Stimulated activated CD8-positive, alpha-beta memory T cell treated with anti-CD3 and anti-CD28 coated beads, Interleukin-7, amount 100 ng/mL, for 1 hour (primary cell): Measurements from ENCODE around the gene OPHN1.
"Not testable (repeated sequence)": the region's sequence is repeated elsewhere in the genome, so short reads cannot be mapped to it uniquely, and the experiment has no call there.

Source experiments
- DNase-seq, 2 donors: peaks; one replicate each; pipeline ENCODE4 v3.0.0-alpha.2; 2020; ENCODE audit warnings: low read depth in 2 of 2

The OPHN1 gene

DNA sequence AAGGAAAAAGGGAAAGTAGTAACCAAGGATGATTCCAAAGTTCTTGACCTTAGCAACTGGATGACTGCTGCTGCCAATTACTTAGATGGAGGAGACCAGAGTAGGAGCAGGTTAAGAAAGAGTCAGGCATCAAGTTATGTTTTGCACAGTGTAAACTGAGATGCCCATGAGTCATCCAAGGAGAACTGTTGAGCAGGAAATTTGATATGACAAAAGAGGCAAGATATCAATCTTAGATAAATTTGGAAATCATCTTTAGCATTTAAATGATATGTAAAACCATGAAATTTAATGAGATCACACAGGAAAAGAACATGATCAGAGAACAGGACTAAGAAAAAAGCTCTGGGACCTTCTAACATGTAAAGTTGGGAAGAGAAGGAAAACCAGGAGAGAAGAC, 361.3 kb downstream of the OPHN1 start:
- DNase-seq = no peak

DNA sequence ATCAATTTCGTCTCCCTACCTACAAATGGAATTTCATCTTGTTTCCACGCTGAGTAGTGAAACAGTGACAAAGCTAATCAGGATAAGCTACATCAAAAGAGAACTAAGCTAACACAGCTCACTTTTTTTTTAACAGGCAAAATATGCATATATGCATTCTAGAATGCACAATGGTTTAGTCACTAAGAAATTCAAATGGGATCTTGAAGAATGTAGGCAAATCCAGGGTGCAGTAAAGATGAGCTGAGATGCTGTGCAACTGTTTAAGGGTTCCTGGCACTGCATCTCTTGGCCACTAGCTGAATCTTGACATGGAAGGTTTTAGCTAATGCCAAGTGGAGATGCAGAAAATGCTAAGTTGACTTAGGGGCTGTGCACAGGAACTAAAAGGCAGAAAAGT, 363.2 kb downstream of the OPHN1 start:
- not testable (repeated sequence) for DNase-seq

DNA sequence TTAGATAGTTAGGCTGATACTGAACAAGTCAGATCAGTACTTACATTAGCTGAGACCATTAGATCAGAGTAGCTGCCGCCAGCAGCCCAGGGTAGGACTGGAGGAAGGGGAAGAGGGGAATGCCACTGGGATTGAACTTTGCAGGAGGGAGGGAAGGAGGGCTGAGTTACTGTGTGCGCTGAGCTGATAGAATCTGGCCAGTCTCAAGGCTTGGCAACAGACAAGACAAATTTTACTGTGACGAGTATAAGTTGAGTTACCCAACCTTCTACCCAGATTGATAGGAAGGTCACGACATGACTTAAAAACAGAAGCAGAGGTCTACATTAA, 372.1 kb downstream of the OPHN1 start:
- no peak for DNase-seq

DNA sequence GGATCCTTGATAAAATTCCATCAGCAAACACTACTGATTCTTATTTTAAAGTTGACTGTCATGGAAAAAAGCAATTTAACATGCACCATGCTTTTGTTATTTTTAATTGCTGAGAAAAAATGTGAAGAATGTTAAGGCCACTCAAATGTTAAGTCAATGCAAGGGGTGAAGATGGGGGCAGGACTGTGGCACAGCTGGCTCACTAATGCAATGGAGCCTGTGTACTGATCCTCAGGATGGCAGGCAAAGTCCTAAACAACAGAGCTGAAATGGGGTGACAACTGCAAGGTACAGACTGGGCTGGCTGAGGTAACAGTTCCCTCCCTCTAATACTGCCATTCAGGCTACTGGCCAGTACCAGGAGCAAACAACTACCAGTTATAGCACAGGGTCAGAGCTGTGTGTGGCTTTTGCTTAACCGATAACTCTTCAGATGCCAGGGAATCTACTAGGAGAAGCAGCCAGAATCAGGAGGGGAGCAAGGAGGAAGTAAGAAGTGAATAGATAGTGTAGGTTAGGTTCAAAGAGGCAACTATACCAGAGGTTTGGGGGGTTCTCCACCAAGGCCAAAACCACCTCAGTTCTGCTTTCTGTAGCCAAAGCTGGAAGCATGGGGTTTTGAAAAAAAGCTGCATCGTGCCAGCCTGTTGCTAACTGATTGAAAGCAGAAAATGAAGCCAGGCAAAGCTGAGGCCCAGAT, 372.6 kb downstream of the OPHN1 start:
- no peak for DNase-seq

DNA sequence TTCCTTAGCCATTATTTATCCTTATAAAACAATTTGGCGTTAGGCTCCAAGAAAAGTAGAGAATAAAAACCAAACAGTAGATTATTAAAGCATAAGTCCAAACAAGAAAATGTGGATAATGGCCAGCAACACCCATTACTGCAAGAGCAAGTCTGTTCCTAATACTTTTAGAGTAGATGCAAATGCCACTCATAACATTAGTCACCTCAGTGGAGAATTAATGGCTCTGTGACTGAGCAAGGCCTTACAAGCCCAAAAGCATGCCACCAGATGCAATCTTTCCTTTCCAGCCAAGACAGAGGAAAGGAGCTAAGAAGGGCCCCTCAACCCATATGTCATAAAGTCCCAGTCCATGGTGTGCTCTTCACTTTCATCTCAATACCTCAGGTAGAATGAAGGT, 373.8 kb downstream of the OPHN1 start:
- no peak for DNase-seq

DNA sequence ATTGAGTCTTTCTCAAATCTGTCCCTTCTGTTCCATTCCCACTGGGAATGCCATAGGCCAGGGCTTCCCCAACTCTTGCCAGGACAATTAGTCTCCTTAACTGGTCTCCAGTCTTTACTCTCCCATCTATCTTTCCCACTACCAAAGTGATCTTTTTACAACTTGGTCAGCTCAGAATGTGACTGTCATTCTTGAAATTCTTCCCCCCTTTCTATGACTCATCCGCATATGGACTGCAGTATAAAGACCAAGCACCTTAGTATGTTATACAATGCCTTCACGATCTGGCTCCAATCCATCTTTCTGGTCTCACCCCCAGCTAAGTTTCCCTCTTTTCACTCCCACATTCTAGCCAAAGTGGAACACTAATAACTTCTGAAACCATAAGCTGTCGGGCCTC, 383.8 kb downstream of the OPHN1 start:
- DNase-seq = no peak

DNA sequence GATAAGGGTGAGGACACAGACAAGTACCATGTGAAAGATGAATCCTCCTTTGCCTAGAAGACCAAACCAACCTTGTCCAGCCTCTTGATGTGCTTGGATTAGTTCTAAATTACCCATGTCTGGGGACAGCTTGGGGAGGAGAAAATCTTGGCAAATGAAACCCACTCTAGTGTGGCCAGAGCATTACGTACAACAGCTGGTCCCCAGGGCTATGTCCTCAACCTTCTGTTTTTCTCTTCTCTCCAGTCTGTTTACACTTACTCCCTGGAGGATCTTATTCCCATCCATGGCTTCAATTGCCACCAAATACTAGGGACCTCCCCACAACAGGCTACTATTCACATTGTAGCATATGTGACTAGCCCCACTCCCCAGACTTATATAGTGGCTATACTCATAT, 384.5 kb downstream of the OPHN1 start:
- no peak for DNase-seq

DNA sequence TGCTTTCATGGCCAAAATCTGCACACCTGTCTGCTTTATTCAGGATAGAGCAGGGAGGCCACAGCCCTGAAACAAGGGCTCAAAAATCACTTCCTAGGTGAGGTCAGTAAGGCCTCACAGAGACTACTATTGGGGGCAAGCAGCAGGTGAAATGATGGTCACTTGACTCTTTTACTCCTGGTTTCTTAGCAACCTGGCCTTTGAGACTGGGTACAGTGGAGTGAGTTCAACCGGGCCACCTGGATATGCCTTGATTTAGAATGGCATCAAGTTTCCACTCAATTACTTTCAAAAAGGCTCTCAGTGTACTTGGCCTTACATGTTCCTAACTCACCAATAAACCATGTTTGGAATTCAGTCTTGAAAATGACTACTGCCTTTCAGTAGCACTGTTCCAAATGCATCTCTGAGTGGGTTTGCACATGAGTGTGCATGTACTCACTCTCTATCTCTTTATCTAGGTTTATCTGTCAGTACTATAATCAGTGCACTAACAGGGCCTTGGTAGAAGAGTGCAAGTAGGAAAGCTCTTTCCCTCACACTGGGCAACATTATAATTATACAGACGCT, 388.2 kb downstream of the OPHN1 start:
- no peak for DNase-seq

DNA sequence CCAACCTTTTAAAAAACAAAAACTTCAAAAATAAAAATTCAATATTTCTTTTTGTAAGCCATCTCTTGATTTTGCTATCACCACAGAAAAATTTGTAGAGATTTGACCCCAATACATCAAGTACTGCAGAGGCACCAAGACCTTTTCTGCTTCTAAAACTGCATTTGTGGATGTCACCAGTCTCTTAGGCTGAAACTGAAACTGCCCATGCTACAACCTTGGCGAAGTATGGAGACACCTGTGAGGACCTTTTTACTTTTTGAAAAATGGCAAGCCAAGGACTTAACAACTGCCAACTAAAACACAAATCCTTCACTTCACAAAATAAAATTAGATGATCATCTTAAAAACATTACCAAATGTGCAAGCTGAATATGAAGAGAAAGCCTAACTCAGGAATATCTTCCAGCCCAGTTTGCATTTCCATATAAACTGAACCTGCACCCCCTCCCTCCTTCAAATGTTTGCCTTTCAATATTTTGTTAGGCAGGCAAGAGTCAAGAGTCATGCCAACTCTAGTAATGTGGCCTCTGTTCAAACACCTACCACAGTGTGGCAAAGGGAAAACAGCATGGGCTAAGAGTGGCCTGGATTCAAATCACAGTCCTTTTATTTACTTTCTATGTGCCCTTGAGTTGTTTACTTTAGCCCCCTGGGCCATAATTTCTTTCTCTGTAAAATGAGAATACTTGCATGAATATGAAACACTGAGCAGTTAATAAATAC, 389.4 kb downstream of the OPHN1 start:
- DNase-seq = no peak

DNA sequence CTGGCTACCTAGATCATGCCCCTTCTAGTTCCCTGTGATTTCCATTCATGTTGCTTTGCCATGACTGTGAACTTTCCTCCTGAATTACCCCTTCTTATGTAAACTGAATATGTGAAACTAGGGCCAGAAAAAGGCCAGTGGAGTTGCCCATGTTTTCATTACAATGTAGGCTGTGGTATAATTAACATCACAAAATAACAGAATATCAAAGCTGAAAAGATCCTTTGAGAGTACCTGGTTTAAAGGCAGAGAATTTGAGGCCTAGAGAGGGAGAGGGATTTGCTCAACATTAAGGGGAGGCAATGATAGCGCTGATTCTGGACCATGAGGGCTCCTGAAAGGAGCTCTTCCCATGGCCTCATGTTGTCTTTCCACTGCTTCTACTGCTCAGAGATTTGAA, 392.2 kb downstream of the OPHN1 start:
- no peak for DNase-seq

DNA sequence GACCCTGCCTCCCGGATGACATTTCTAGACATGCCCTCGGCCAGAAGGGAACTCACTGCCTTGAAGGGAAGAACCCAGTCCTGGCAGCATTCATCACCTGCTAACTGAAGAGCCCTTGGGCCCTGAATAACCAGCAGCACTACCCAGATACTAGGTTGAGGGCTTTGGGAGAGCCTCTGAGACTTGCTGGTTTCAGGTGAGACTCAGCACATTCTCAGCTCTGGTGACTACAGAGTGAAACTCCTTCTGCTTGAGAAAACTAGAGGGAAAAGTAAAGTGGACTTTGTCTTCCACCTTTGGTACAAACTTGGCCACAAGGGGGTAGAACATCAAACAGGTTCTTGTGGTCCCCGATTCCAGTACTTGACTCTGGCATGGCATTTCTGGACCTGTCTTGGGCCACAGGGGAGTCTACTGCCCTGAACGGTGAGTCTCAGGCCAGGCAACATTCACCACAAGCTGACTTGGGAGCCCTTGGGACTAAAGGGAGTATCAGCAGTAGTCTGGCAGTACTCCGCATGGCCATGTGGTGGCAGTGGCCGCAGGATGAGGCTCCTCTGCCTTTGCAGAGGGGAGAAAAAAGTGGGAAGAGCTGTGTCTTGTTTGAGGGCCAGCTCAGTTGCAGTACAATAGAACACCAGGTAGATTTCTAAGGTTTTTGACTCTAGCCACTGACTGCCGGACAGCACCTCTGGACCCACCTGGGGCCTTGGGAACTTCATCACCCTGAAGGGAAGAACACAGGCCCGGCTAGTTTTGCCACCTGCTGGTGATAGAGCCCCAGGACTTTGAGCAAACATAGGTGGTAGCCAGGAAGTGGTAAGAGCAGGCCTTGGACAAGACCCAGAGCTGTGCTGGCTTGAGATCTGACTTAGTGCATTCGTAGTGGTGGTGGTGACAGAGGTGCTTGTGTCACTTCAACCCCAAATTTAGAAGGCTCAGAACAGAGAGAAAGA, 414.8 kb downstream of the OPHN1 start:
- no peak for DNase-seq

DNA sequence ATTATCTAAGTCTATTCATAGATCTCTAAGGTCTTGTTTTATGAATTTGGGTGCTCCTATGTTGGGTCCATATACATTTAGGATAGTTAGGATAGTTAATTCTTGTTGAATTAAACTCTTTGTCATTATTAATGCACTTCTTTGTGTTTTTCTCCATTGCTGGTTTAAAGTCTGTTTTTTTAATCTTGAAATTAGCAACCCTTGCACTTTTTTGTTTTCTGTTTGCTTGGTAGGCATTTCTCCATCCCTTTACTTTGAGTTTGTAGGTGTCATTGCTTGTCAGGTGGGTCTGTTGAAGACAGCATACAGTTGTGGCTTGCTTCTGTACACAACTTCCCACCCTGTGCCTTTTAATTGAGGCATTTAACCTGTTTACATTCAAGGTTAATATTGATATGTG, 434.8 kb downstream of the OPHN1 start:
- DNase-seq = no peak
